Measurements from ENCODE around the gene BTRC.

BTRC gene

GRCh38 chr10:101466016-101466912, 112.3 kb downstream of the BTRC start:
- no peaks in the 10 kb centered on the region for H3K27me3 ChIP-seq (ENCODE audit: insufficient read depth, low read depth, severe bottlenecking)
- DNase-seq, result peak; percentile 68
- H3K27ac ChIP-seq, result peak overlapping the region; percentile 92
- no peaks in the 10 kb centered on the region for H3K9me3 ChIP-seq (ENCODE audit: severe bottlenecking)
- H3K4me3 ChIP-seq (ENCODE audit: low read depth, low read length), result peak overlapping the region; percentile 28
- TF ChIP-seq, protein P1, sequence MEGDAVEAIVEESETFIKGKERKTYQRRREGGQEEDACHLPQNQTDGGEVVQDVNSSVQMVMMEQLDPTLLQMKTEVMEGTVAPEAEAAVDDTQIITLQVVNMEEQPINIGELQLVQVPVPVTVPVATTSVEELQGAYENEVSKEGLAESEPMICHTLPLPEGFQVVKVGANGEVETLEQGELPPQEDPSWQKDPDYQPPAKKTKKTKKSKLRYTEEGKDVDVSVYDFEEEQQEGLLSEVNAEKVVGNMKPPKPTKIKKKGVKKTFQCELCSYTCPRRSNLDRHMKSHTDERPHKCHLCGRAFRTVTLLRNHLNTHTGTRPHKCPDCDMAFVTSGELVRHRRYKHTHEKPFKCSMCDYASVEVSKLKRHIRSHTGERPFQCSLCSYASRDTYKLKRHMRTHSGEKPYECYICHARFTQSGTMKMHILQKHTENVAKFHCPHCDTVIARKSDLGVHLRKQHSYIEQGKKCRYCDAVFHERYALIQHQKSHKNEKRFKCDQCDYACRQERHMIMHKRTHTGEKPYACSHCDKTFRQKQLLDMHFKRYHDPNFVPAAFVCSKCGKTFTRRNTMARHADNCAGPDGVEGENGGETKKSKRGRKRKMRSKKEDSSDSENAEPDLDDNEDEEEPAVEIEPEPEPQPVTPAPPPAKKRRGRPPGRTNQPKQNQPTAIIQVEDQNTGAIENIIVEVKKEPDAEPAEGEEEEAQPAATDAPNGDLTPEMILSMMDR (IDR thresholded peaks at IDR 0.05; ENCODE audit: low read depth, low read length), result no peak
- H3K36me3 ChIP-seq, result peaks cover 6% of the 10 kb centered on the region

GRCh38 chr10:101467286-101467770, 113.4 kb downstream of the BTRC start:
- TF ChIP-seq, protein P1 (IDR thresholded peaks at IDR 0.05; ENCODE audit: low read depth, low read length), result peak; percentile 78
- peak; percentile 56 for DNase-seq

DNA sequence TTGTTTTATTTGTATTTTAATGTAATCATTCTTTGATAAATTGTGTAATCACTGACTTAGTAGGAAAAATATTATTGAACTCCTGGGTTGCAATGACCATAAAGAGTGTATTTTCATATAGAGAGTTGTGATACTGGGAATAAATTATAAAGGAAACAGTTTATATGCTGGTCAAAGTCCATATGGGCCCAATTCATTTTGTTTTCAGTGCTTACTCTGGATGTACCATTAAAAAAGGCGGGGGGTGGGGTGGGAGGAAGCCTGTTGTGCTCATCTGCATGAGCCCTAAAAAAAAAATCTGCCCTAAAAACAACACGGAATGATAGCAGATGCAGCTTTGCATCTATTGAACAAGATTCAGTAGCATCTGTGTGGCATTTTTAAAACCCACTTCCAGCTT, 114.2 kb downstream of the BTRC start:
- Histone ChIP-seq H3K27ac (no peak overlapping the region), H3K9me3 (ENCODE audit: severe bottlenecking) (no peaks in the 10 kb centered on the region), H3K4me3 (ENCODE audit: low read depth, low read length) (no peak overlapping the region), H3K27me3 (ENCODE audit: insufficient read depth, low read depth, severe bottlenecking) (no peaks in the 10 kb centered on the region), H3K36me3 (no peaks in the 10 kb centered on the region)
- TF ChIP-seq, protein P1 (IDR thresholded peaks at IDR 0.05; ENCODE audit: low read depth, low read length), result no peak
- no peak for DNase-seq

More at GRCh38 chr10:101467286-101467770, 113.4 kb downstream of the BTRC start:
- H3K27ac ChIP-seq, result peak overlapping the region; percentile 92
- H3K27me3 ChIP-seq (ENCODE audit: insufficient read depth, low read depth, severe bottlenecking), result no peaks in the 10 kb centered on the region
- H3K4me3 ChIP-seq (ENCODE audit: low read depth, low read length), result no peak overlapping the region
- no peaks in the 10 kb centered on the region for H3K9me3 ChIP-seq (ENCODE audit: severe bottlenecking)
- H3K36me3 ChIP-seq, result peaks cover 2% of the 10 kb centered on the region; the same call in 1 of the 2 replicates

GRCh38 chr10:101476383-101476782, 122.4 kb downstream of the BTRC start:
- TF ChIP-seq, protein P1 (IDR thresholded peaks at IDR 0.05; ENCODE audit: low read depth, low read length), result no peak
- Histone ChIP-seq H3K27me3 (ENCODE audit: insufficient read depth, low read depth, severe bottlenecking) (no peaks in the 10 kb centered on the region), H3K4me3 (ENCODE audit: low read depth, low read length) (no peak overlapping the region), H3K9me3 (ENCODE audit: severe bottlenecking) (no peaks in the 10 kb centered on the region), H3K36me3 (peaks cover 9% of the 10 kb centered on the region), H3K27ac (no peak overlapping the region)
- no peak for DNase-seq

GRCh38 chr10:101478956-101479355, 125.0 kb downstream of the BTRC start:
- Histone ChIP-seq H3K36me3 (peaks cover 14% of the 10 kb centered on the region), H3K27ac (no peak overlapping the region), H3K27me3 (ENCODE audit: insufficient read depth, low read depth, severe bottlenecking) (no peaks in the 10 kb centered on the region), H3K4me3 (ENCODE audit: low read depth, low read length) (no peak overlapping the region), H3K9me3 (ENCODE audit: severe bottlenecking) (no peaks in the 10 kb centered on the region)
- TF ChIP-seq, protein P1 (IDR thresholded peaks at IDR 0.05; ENCODE audit: low read depth, low read length), result no peak
- no peak for DNase-seq

Measured in WERI-Rb-1 (cell line).